CD4-positive, alpha-beta T cell (primary cell): ENCODE data around the gene NUFIP1. TPM values are rescaled to one million over a fixed set of nuclear protein-coding genes. Genes with fewer than 3 reads are reported as not detected.
"Not testable (repeated sequence)": the region's sequence is repeated elsewhere in the genome, so short reads cannot be mapped to it uniquely, and the experiment has no call there.

Experiments used
- ATAC-seq: fragments of 200-7000 bp; cut with Tn5 transposase; one replicate; pipeline ENCODE4 v1.10.0; 2022; ENCODE audit warnings: mild to moderate bottlenecking; ENCODE audit not compliant: poor library complexity
- CTCF ChIA-PET: fragments of 350-600 bp; sonication (Branson Sonifier 250); formaldehyde crosslinking; loops from one replicate; lab custom pipeline; 2021; ENCODE audit warnings: antibody characterized with exemption, inconsistent platforms; lab: Charles Lee
- POLR2A ChIA-PET: fragments of 350-600 bp; sonication (Branson Sonifier 250); formaldehyde crosslinking; loops from one replicate; lab custom pipeline; 2021; ENCODE audit warnings: antibody characterized with exemption, inconsistent platforms; lab: Charles Lee
- DNase-seq, 14 experiments: peaks; one replicate each; pipeline ENCODE4 v3.0.0-alpha.2; 2013 to 2020; ENCODE audit warnings: mixed read lengths in 2 of 14
- H3K27ac ChIP-seq, 2 donors: one replicate each; pipeline versions ENCODE4 v1.5.1 to v1.7.0; 2013; ENCODE audit warnings: low read length in 2 of 2, low read depth in 1 of 2, mild to moderate bottlenecking in 1 of 2
- H3K27me3 ChIP-seq, 2 experiments: 1 replicate in 1 of 2; 2 replicates in 1 of 2; pipeline versions ENCODE4 v1.6.1 to v1.7.0; 2013; ENCODE audit warnings: low read length in 2 of 2, control low read depth in 1 of 2, mild to moderate bottlenecking in 1 of 2, moderate library complexity in 1 of 2; ENCODE audit not compliant: insufficient read depth in 2 of 2, control insufficient read depth in 1 of 2
- H3K36me3 ChIP-seq: one replicate; pipeline ENCODE4 v1.6.1; 2013; ENCODE audit warnings: low read length, control low read depth; ENCODE audit not compliant: insufficient read depth
- H3K4me1 ChIP-seq: one replicate; pipeline ENCODE4 v1.6.1; 2013; ENCODE audit warnings: low read length, control low read depth; ENCODE audit not compliant: insufficient read depth
- H3K4me3 ChIP-seq: one replicate; pipeline ENCODE4 v1.5.1; 2013; ENCODE audit warnings: mild to moderate bottlenecking, low read length, moderate library complexity
- H3K9me3 ChIP-seq, 2 experiments: 1 replicate in 1 of 2; 2 replicates in 1 of 2; pipeline versions ENCODE4 v1.6.1 to v1.7.0; 2013; ENCODE audit warnings: low read length in 2 of 2, mild to moderate bottlenecking in 2 of 2, control low read depth in 1 of 2, moderate library complexity in 1 of 2; ENCODE audit not compliant: control insufficient read depth in 1 of 2, insufficient read depth in 1 of 2
- H3K27ac Mint-ChIP-seq: one replicate; pipeline ENCODE4 v1.8.0; 2020; ENCODE audit warnings: mixed read lengths
- H3K27me3 Mint-ChIP-seq: one replicate; pipeline ENCODE4 v1.8.0; 2021; ENCODE audit warnings: mixed read lengths
- H3K36me3 Mint-ChIP-seq: one replicate; pipeline ENCODE4 v1.8.0; 2021; ENCODE audit warnings: low read depth, mixed read lengths
- H3K4me1 Mint-ChIP-seq: one replicate; pipeline ENCODE4 v1.8.0; 2021; ENCODE audit warnings: low read depth, mixed read lengths
- H3K4me3 Mint-ChIP-seq: one replicate; pipeline ENCODE4 v1.8.0; 2020; ENCODE audit warnings: mild to moderate bottlenecking, mixed read lengths
- H3K9me3 Mint-ChIP-seq: one replicate; pipeline ENCODE4 v1.8.0; 2020; ENCODE audit warnings: mixed read lengths
- CTCF ChIP-seq: fragments of 200-600 bp; IDR thresholded peaks from one replicate; pipeline ENCODE4 v1.8.0; 2022; ENCODE audit warnings: antibody characterized with exemption, mild to moderate bottlenecking
- intact Hi-C, 2 experiments: fragments of 100-400 bp; cut with DNase I in 1 of 2; cut with micrococcal nuclease in 1 of 2; formaldehyde crosslinking; loops; one replicate each; pipeline versions ENCODE4 v1.15.1 to v1.9.0; 2023 to 2025; cut with DNase I, micrococcal nuclease
- total RNA-seq, 174 experiments: library from RNA in 2 of 174; stranded (reverse) in 2 of 174; gene quantifications; one replicate each; pipeline ENCODE4 v1.2.3 and lab custom pipeline; 2021 to 2026

Gene NUFIP1
- total RNA-seq, 2 experiments from 2014 or later, result 4.3 to 4.4 TPM

- intact Hi-C loops, result no loop called here
Measured at GRCh38 chr13:44954224-44954623, 35.0 kb downstream of the NUFIP1 start.

GRCh38 chr13:44952671-44953070, 36.6 kb downstream of the NUFIP1 start:
- Histone ChIP-seq H3K4me3 (no peak overlapping the region), H3K36me3 (peaks cover 8% of the 10 kb centered on the region), H3K27me3 (no peaks in the 10 kb centered on the region), H3K27ac (no peak overlapping the region), H3K9me3 (no peaks in the 10 kb centered on the region), H3K4me1 (no peaks in the 10 kb centered on the region)
- intact Hi-C loops, result no loop called here
- no peak for ATAC-seq
- H3K4me1 Mint-ChIP-seq, result no peaks in the 10 kb centered on the region
- H3K27ac Mint-ChIP-seq, result no peak overlapping the region
- no peak overlapping the region for H3K4me3 Mint-ChIP-seq
- TF ChIP-seq CTCF, result no peak
- ChIA-PET CTCF (interaction anchor here (1.0 kb wide), 1 partner anchor 34 kb away, joined by 3 read pairs; no protein-coding TSS in a partner anchor), POLR2A (no interaction called here)
- no peaks in the 10 kb centered on the region for H3K27me3 Mint-ChIP-seq
- no peaks in the 10 kb centered on the region for H3K9me3 Mint-ChIP-seq
- peaks cover 32% of the 10 kb centered on the region for H3K36me3 Mint-ChIP-seq
- DNase-seq, result no peak

More at GRCh38 chr13:44954224-44954623, 35.0 kb downstream of the NUFIP1 start:
- Histone ChIP-seq H3K4me3 (no peak overlapping the region), H3K9me3 (no peaks in the 10 kb centered on the region), H3K36me3 (peaks cover 4% of the 10 kb centered on the region), H3K4me1 (no peaks in the 10 kb centered on the region), H3K27ac (no peak overlapping the region), H3K27me3 (no peaks in the 10 kb centered on the region)
- no peak for DNase-seq
- H3K27me3 Mint-ChIP-seq, result no peaks in the 10 kb centered on the region
- CTCF ChIA-PET, result no interaction called here
- no peak overlapping the region for H3K4me3 Mint-ChIP-seq
- POLR2A ChIA-PET, result interaction anchor here (1.1 kb wide), 2 partner anchors 37 to 1076 kb away, joined by 3 read pairs; no protein-coding TSS in a partner anchor
- peaks cover 37% of the 10 kb centered on the region for H3K36me3 Mint-ChIP-seq
- no peaks in the 10 kb centered on the region for H3K9me3 Mint-ChIP-seq
- TF ChIP-seq CTCF, result no peak
- H3K4me1 Mint-ChIP-seq, result no peaks in the 10 kb centered on the region
- H3K27ac Mint-ChIP-seq, result no peak overlapping the region
- ATAC-seq, result no peak

- H3K36me3 Mint-ChIP-seq, result peaks cover 36% of the 10 kb centered on the region
- Histone ChIP-seq H3K36me3 (peaks cover 8% of the 10 kb centered on the region), H3K27me3 (no peaks in the 10 kb centered on the region), H3K9me3 (no peaks in the 10 kb centered on the region), H3K27ac (no peak overlapping the region), H3K4me3 (no peak overlapping the region), H3K4me1 (no peaks in the 10 kb centered on the region)
- H3K4me1 Mint-ChIP-seq, result no peaks in the 10 kb centered on the region
- intact Hi-C loops, result no loop called here
- no peak for TF ChIP-seq CTCF
- no peaks in the 10 kb centered on the region for H3K9me3 Mint-ChIP-seq
- ATAC-seq (no peak), DNase-seq (no peak)
- H3K27ac Mint-ChIP-seq, result no peak overlapping the region
- ChIA-PET CTCF (no interaction called here), POLR2A (no interaction called here)
- H3K4me3 Mint-ChIP-seq, result no peak overlapping the region
- H3K27me3 Mint-ChIP-seq, result no peaks in the 10 kb centered on the region
Measured at GRCh38 chr13:44951184-44951583, 38.1 kb downstream of the NUFIP1 start.

GRCh38 chr13:44943411-44943810, 45.9 kb downstream of the NUFIP1 start:
- H3K27me3 Mint-ChIP-seq, H3K4me3 ChIP-seq, H3K27ac Mint-ChIP-seq, intact Hi-C loops, DNase-seq, H3K9me3 Mint-ChIP-seq, H3K4me3 Mint-ChIP-seq, H3K27me3 ChIP-seq, H3K27ac ChIP-seq, H3K4me1 Mint-ChIP-seq, H3K9me3 ChIP-seq, ATAC-seq, H3K4me1 ChIP-seq: not testable (repeated sequence)
- ChIA-PET CTCF (interaction anchor here (0.7 to 1.3 kb wide), 2 partner anchors 25 to 416 kb away, joined by 3 read pairs; no protein-coding TSS in a partner anchor), POLR2A (interaction anchor here (0.6 to 1.0 kb wide), 2 partner anchors 17 to 40 kb away, joined by 3 to 6 read pairs; no protein-coding TSS in a partner anchor)
- peaks cover 15% of the 10 kb centered on the region for H3K36me3 ChIP-seq
- peaks cover 28% of the 10 kb centered on the region for H3K36me3 Mint-ChIP-seq
